Ovary (tissue), 9 donors: ENCODE data around the gene CHMP3. TPM values are rescaled to one million over a fixed set of nuclear protein-coding genes. Genes with fewer than 3 reads are reported as not detected.

Experiments used
- DNase-seq, 5 donors: peaks; one replicate each; pipeline ENCODE4 v3.0.0-alpha.2; 2019 to 2020
- H3K27ac ChIP-seq, 2 donors: fragments of 200-600 bp; one replicate each; pipeline versions ENCODE4 v1.5.1 to v1.8.0; 2019 to 2022
- H3K27me3 ChIP-seq: fragments of 200-600 bp; one replicate; pipeline ENCODE4 v1.8.0; 2022
- H3K36me3 ChIP-seq: fragments of 200-600 bp; sonication (generic); one replicate; pipeline ENCODE4 v1.5.1; 2019
- H3K4me1 ChIP-seq: one replicate; pipeline ENCODE4 v1.8.1; 2013; ENCODE audit warnings: mild to moderate bottlenecking, moderate library complexity; ENCODE audit not compliant: insufficient read depth
- H3K4me3 ChIP-seq: fragments of 200-600 bp; sonication (generic); one replicate; pipeline ENCODE4 v1.5.1; 2017
- H3K9me3 ChIP-seq, 2 donors: fragments of 200-600 bp in 1 of 2; sonication (generic) in 1 of 2; one replicate each; pipeline versions ENCODE4 v1.5.1 to v1.8.1; 2013 to 2019; ENCODE audit warnings: mild to moderate bottlenecking in 1 of 2, moderate library complexity in 1 of 2
- EP300 ChIP-seq: sonication (generic); formaldehyde crosslinking; IDR thresholded peaks from one replicate; pipeline ENCODE4 v1.6.1; 2017; ENCODE audit warnings: antibody characterized with exemption
- POLR2A ChIP-seq: fragments of 450-650 bp; IDR thresholded peaks from one replicate; pipeline ENCODE4 v1.6.1; 2017; ENCODE audit warnings: antibody characterized with exemption, mild to moderate bottlenecking, moderate library complexity
- WGBS, 3 donors: extraction: QIAGEN DNeasy Blood & Tissue Kit in 1 of 3; methylation state at CpG; one replicate each; pipeline versions ENCODE4 v1.1.5 to v1.1.7; 2013 to 2017; 5-methylcytosine and 5-hydroxymethylcytosine counted together
- intact Hi-C, 4 donors: fragments of 100-400 bp; cut with DNase I; formaldehyde crosslinking; loops; one replicate each; pipeline versions ENCODE4 v1.11.0 to v1.15.1; 2022 to 2023
- polyA plus RNA-seq, 2 donors: library from polyadenylated mRNA; stranded (reverse); fragments of 200-250 nt in 1 of 2; fragments of 350-450 nt in 1 of 2; fragmentation: Illumina TruSeq in 1 of 2; extraction: RNeasy Lipid Tissue Mini Kit (QIAGEN cat#74804) in 1 of 2; gene quantifications; one replicate each; pipeline ENCODE4 v1.2.3, GENCODE V29; 2013 to 2014
- total RNA-seq, 7 donors: library from RNA; depleted of rRNA in 2 of 7; stranded (reverse); fragments of >200 nt in 2 of 7; fragmentation: NEBNext Ultra II Directional in 3 of 7; extraction: Animal tissue kit (Norgen Biotek cat#: 25700) in 3 of 7; gene quantifications; one replicate each; pipeline versions ENCODE4 v1.1.0 to v1.2.4, GENCODE V29; 2016 to 2023
- TF ChIP-seq, protein P1 (sequence below), 3 donors: fragments of 450-650 bp in 2 of 3; fragments of 200-600 bp in 1 of 3; IDR thresholded peaks; one replicate each; pipeline versions ENCODE4 v1.5.1 to v1.8.0; 2016 to 2022; ENCODE audit warnings: antibody characterized with exemption in 3 of 3, mild to moderate bottlenecking in 1 of 3
- donor health status: DM: no; HTN: no; CAD: no; lungs with moderate emphysema.
- donor health status: DM: no; HTN: no; CAD: no.
- donor health status: Bipolar disorder and iron deficiency.
- donor health status: DM: yes; HTN: yes; CAD: no.
- donor health status: DM: no; HTN: no; CAD: no.
- donor health status: DM: yes; HTN: yes; CAD: no.

Gene CHMP3
- total and polyA plus RNA-seq, 9 donors: 38.6 to 255 (median 94.2) TPM

DNA sequence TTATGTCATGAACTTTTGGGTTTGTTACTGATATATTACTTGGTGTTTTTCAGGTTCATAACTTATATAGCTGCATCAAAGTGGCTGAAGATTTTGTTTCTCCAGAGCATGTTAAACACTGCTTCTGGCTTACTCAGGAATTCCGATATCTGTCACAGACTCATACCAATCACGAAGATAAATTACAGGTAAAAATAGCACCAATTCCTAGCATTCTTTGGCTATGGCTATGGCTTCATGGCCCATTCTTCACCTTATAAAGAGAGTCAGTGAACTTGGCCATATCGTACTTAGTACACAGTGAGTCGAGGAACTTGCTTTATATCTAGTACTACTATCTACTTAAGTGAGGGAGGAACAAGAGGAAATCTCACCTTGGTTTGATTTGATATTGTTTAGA, 72.2 kb downstream of the CHMP3 start:
- Histone ChIP-seq H3K27me3 (no peaks in the 10 kb centered on the region), H3K27ac (no peak overlapping the region), H3K36me3 (no peaks in the 10 kb centered on the region), H3K4me3 (no peak overlapping the region), H3K9me3 (no peaks in the 10 kb centered on the region), H3K4me1 (no peaks in the 10 kb centered on the region)
- WGBS, 3 donors: 68 to 77% (median 76%) methylated on average over 4 of the region's 4 CpGs
- TF ChIP-seq POLR2A (no peak), EP300 (no peak)
- TF ChIP-seq, protein P1, sequence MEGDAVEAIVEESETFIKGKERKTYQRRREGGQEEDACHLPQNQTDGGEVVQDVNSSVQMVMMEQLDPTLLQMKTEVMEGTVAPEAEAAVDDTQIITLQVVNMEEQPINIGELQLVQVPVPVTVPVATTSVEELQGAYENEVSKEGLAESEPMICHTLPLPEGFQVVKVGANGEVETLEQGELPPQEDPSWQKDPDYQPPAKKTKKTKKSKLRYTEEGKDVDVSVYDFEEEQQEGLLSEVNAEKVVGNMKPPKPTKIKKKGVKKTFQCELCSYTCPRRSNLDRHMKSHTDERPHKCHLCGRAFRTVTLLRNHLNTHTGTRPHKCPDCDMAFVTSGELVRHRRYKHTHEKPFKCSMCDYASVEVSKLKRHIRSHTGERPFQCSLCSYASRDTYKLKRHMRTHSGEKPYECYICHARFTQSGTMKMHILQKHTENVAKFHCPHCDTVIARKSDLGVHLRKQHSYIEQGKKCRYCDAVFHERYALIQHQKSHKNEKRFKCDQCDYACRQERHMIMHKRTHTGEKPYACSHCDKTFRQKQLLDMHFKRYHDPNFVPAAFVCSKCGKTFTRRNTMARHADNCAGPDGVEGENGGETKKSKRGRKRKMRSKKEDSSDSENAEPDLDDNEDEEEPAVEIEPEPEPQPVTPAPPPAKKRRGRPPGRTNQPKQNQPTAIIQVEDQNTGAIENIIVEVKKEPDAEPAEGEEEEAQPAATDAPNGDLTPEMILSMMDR (IDR thresholded peaks at IDR 0.05): no peak
- intact Hi-C loops: no loop called here
- no peak for DNase-seq

GRCh38 chr2:86490245-86490644, 73.0 kb downstream of the CHMP3 start:
- Histone ChIP-seq H3K9me3 (no peaks in the 10 kb centered on the region), H3K27ac (no peak overlapping the region), H3K36me3 (no peaks in the 10 kb centered on the region), H3K27me3 (no peaks in the 10 kb centered on the region), H3K4me3 (no peak overlapping the region), H3K4me1 (no peaks in the 10 kb centered on the region)
- intact Hi-C loops: no loop called here
- 92 to 97% (median 94%) methylated on average over 4 of the region's 4 CpGs for WGBS, 3 donors
- TF ChIP-seq, protein P1 (IDR thresholded peaks at IDR 0.05): no peak
- TF ChIP-seq POLR2A (no peak), EP300 (no peak)
- no peak for DNase-seq

DNA sequence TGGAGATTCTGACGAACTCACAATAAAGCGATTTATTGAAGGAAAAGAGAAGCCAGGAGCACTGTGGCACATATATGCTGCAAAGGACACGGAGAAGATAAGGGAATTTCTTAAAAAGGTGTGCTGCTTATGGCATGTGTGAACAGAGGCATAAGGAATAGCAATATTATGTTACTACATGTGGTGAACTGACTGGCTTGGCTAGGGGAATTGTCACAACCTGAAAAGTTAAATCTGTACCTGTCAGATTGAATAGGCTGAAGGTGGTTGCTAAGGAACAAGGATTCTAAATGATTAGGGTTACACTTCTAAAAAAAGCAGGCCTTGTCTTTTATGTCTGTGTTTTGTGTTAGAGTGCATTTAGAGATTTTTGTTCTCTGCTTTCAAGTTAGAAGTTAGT, 73.7 kb downstream of the CHMP3 start:
- H3K36me3 ChIP-seq: no peaks in the 10 kb centered on the region
- no peak for TF ChIP-seq EP300
- H3K4me1 ChIP-seq: no peaks in the 10 kb centered on the region
- no peaks in the 10 kb centered on the region for H3K27me3 ChIP-seq
- 95 to 98% (median 98%) methylated on average over 3 of the region's 3 CpGs for WGBS, 3 donors
- no peaks in the 10 kb centered on the region for H3K9me3 ChIP-seq
- intact Hi-C loops: no loop called here
- no peak for DNase-seq
- no peak overlapping the region for H3K27ac ChIP-seq
- no peak overlapping the region for H3K4me3 ChIP-seq

DNA sequence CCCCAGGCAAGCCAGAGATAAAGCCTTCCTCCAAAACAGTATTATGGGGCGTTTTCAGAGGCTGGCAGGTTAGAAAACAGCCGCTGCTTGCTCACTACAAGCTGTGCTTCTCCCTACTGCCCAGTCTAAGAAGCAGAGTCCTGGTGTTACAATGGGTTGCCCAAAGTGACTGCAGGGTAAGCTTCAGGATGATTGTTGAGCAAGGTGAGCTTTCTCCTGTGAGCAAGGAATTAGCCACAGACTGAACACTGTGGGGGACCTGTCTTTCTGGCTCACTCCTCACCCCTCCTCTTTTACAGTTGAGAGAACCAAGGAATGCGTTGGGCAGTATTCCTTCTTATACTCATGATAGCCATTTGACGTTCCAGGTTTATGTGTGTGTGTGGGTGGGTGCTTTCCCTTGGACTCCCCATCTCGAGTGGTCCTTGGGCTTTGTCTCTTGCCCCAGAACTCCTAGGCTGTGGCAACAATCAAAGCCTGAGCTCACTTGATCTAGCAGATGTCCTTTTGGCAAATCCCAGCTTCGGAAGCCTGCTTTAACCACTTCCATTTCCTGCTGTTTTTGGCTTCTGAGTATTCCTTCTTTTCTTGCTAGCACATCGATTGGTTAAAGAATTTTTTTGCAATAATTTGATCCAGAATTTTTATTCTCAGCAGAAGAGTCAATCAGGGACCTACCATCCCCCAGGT, 74.5 kb downstream of the CHMP3 start:
- Histone ChIP-seq H3K27me3 (no peaks in the 10 kb centered on the region), H3K9me3 (no peaks in the 10 kb centered on the region), H3K4me3 (no peak overlapping the region), H3K4me1 (no peaks in the 10 kb centered on the region), H3K27ac (no peak overlapping the region), H3K36me3 (no peaks in the 10 kb centered on the region)
- DNase-seq: no peak
- intact Hi-C loops: no loop called here
- TF ChIP-seq, protein P1 (IDR thresholded peaks at IDR 0.05): no peak
- TF ChIP-seq POLR2A: no peak
- TF ChIP-seq EP300: no peak
- WGBS, 3 donors: 86 to 91% (median 88%) methylated on average over 7 of the region's 7 CpGs

- intact Hi-C loops: no loop called here
- peaks cover 9% of the 10 kb centered on the region for H3K4me1 ChIP-seq
- TF ChIP-seq POLR2A: no peak
- TF ChIP-seq, protein P1 (IDR thresholded peaks at IDR 0.05): no peak
- TF ChIP-seq EP300: no peak
- 95 to 100% (median 97%) methylated on average over 2 of the region's 2 CpGs for WGBS, 3 donors
- no peak for DNase-seq
- H3K27ac ChIP-seq: no peak overlapping the region
- H3K4me3 ChIP-seq: no peak overlapping the region
- no peaks in the 10 kb centered on the region for H3K27me3 ChIP-seq
- no peaks in the 10 kb centered on the region for H3K9me3 ChIP-seq
- H3K36me3 ChIP-seq: no peaks in the 10 kb centered on the region
These were observed 76.2 kb downstream of the CHMP3 start for GRCh38 chr2:86487062-86487461.
